GM19324 (cell line): Measurements from ENCODE around the gene SCART1.
"Not testable (repeated sequence)": the region's sequence is repeated elsewhere in the genome, so short reads cannot be mapped to it uniquely, and the experiment has no call there.

Source experiments
- ATAC-seq: cut with Tn5 transposase; IDR thresholded peaks from one replicate; pipeline ENCODE4 v1.9.1; 2021; ENCODE audit warnings: mild to moderate bottlenecking, moderate library complexity; ENCODE audit not compliant: unreplicated experiment, low FRiP score

SCART1 gene

DNA sequence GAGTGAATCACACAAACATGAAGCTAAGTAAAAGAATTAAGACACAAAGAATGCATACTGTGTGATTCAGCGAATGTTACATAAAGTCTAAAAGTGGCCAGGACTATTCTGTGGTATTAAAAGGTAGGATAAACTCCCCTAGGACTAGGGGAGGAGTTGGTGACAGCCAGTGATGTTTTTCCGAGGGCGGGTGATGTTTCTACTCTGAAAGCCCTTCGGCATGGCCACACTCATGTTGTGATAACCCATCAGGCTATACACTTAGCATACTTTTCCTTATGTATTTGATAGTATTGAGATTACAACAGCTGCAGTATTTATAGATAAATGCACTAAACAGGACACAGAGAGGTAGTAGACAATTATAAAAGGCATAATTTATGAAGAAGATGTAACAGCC is 57.7 kb downstream of the SCART1 start:
- ATAC-seq: no peak

DNA sequence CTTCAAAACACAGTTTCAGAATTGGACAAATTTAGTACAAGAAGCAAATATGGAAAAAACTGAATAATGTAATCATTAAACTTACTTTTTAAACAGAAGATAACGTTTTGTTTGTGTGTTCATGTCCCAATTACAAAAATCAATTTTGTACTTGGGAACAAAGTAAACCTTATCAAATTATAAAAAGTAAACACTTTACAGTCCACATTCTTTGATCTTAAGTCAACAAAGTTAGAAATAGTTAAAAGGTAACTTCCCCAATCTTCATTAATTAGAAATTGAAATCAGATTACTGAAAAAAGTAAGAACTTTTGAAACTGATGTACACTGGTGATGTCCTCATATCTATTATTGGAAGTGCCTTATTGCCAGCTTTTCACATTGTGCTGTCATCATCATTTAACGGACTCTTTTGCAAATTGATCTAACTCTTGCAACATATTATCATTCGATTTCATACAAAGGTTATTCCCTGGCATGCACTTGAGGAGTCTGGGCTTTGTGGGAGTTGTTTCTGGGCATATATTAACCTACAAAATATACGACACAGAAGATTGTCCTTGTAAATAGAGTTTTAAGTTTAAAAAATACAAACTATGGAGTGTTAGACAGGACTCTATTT is 58.3 kb downstream of the SCART1 start:
- ATAC-seq: no peak

- no peak for ATAC-seq
Observed at GRCh38 chr10:133515471-133515870, 61.7 kb downstream of the SCART1 start.

GRCh38 chr10:133516057-133516456 is 62.3 kb downstream of the SCART1 start:
- no peak for ATAC-seq

DNA sequence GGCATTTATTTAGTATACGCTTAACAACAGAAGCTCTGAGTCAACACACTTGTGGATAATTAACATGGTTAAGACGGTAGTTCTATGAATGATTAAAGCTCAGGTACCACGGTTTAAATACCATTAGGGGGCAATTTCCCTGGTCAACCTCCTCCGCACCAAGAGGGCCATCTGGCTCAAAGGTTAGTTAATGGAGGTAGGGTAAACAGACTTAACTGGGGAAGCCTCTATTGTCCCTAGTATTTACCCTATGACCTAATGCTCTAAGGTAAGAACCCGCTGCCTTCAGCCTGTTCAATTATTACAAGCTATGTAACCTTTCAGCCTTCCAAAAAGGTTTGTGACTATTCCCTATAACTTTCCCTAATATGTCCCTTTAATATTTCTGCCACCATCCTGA is 64.8 kb downstream of the SCART1 start:
- not testable (repeated sequence) for ATAC-seq
